NCI-H1930 (cell line): ENCODE data around the gene SUV39H1.
"Not testable (repeated sequence)": the region's sequence is repeated elsewhere in the genome, so short reads cannot be mapped to it uniquely, and the experiment has no call there.

Experiments
- DNase-seq, 2 experiments: peaks; one replicate each; lab custom pipeline; 2025; lab: John Stamatoyannopoulos, UW

Gene SUV39H1, protein sequence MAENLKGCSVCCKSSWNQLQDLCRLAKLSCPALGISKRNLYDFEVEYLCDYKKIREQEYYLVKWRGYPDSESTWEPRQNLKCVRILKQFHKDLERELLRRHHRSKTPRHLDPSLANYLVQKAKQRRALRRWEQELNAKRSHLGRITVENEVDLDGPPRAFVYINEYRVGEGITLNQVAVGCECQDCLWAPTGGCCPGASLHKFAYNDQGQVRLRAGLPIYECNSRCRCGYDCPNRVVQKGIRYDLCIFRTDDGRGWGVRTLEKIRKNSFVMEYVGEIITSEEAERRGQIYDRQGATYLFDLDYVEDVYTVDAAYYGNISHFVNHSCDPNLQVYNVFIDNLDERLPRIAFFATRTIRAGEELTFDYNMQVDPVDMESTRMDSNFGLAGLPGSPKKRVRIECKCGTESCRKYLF

GRCh38 chrX:48696301-48696908, at the start of gene SUV39H1:
TSS of gene SUV39H1 (plus strand) at chrX:48696734. CDS start at chrX:48696785, 51 bp downstream.
- peak; percentile 76 to 86 for DNase-seq

DNA sequence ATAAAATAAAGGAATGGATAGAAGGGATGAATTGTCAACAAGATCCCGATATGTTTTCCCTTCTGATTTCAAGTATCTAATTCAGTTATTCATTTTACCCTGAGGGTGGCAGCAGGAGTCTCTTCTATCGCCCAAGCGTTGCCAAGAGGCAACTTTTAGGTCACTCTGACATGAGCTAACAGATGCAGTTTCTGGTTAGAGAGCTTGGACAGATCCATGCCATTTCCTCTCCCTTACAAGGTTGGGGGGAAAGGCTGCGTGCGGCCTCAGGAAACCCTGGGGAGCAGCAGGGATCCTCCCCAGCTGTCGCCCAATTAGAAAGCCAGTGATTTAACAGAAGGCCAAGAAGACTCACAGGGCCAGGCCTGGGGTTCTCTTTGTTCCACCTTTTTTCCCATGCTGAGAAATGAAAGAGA, 48.2 kb upstream of the SUV39H1 start:
- DNase-seq = peak in 1 of 2 experiments; percentile 2

DNA sequence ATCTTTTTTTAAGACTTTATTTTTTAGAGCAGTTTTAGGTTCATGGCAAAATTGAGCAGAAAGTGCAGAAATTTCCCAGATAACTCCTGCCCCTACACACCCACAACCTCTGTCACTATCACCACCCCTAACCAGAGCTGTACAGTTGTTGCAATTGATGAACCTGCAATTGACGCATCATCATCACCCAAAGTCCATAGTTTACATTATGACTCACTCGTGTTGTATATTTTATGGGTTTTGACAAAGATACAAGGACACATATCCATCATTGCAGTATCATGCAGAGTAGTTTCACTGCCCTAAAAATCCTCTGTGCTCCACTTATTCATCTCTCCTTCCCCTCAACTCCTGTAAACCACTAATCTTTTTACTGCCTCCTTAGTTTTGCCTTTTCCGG, 47.4 kb upstream of the SUV39H1 start:
- no peak for DNase-seq

GRCh38 chrX:48652055-48652579, 44.4 kb upstream of the SUV39H1 start:
- DNase-seq = not testable (repeated sequence)

- DNase-seq = not testable (repeated sequence)
Observed at GRCh38 chrX:48654746-48655145, 41.8 kb upstream of the SUV39H1 start.

GRCh38 chrX:48659686-48660085, 36.8 kb upstream of the SUV39H1 start:
- not testable (repeated sequence) for DNase-seq

- no peak for DNase-seq
Observed at GRCh38 chrX:48663241-48663640, 33.3 kb upstream of the SUV39H1 start.

- no peak for DNase-seq
Observed at GRCh38 chrX:48664156-48664555, 32.4 kb upstream of the SUV39H1 start.

- DNase-seq = no peak
Observed at GRCh38 chrX:48665991-48666390, 30.5 kb upstream of the SUV39H1 start.

GRCh38 chrX:48666649-48667048, 29.9 kb upstream of the SUV39H1 start:
- no peak for DNase-seq

- DNase-seq = no peak
Observed at GRCh38 chrX:48667509-48667908, 29.0 kb upstream of the SUV39H1 start.

DNA sequence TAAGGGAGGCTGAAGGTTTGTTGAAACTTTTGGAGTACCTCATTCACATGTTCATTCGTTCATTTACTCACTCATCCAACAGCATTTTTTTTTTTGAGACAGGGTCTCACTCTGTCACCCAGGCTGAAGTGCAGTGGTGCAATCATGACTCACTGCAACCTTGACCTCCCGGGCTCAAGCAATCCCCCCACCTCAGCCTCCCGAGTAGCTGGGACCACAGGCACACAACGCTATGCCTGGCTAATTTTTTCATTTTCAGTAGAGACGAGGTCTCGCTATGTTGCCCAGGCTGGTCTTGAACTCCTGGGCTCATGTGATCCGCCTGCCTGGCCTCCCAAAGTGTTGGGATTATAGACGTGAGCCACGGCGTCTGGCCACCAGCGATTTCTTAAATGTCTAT, 28.3 kb upstream of the SUV39H1 start:
- not testable (repeated sequence) for DNase-seq

DNA sequence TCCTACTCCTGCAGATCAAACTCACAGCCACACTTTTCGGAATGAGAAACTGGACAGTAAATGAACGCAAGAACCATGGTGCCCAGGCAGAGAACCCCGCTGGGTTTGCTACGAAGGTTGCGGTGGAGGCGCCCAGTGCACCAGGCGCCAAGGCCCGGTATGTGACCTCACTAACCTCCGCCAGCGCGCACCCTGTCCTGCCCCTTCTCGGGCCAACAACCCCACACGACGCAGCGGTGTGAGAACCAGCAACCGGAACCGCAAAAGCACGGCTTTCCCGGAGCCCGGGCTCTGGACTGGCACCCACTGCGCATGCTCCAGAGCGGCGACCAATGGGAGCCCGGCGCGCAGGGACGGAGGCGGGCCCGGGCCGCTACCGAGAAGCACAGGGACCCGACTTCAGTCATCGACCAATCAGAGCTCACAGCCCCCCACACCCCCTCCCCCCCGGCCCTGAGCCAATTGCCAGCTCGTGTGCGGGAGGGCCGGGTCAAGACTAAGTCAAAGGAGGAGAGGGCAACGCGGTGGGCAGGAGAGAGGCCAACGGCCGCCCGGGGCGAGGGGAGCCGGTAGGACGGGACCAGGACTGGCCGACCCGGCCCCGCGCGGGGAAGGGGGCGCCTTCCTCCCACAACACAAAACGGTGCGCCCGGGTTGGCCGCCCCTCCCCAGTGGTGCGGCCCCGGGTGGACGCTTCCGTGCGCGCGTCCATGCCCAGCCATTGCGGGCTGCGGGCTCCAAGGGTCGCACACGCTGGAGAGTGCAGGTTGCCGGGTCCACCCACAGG, 20.2 kb upstream of the SUV39H1 start:
- DNase-seq = peak; percentile 79 to 87

DNA sequence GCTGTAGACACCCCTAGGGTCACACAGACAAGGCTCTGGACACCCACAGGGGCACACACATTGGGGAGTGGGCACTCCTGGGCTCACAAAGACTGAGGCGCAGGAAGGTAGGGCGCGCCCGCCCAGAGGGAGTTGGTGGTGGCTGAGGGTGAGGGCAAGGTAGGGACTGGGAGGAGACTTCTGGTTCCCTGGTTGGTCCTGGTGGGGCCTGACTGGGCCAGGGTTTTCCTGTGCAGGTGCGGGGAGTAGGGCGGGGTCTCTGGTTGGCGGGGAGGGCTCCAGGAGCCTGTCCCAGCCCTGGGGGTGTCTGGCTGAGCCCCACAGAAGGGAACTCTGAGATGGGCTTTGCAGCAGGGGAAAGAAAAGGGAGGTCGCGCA, 19.7 kb upstream of the SUV39H1 start:
- DNase-seq = no peak

GRCh38 chrX:48677516-48677915, 19.0 kb upstream of the SUV39H1 start:
- no peak for DNase-seq

GRCh38 chrX:48680467-48680866, 16.1 kb upstream of the SUV39H1 start:
- not testable (repeated sequence) for DNase-seq

DNA sequence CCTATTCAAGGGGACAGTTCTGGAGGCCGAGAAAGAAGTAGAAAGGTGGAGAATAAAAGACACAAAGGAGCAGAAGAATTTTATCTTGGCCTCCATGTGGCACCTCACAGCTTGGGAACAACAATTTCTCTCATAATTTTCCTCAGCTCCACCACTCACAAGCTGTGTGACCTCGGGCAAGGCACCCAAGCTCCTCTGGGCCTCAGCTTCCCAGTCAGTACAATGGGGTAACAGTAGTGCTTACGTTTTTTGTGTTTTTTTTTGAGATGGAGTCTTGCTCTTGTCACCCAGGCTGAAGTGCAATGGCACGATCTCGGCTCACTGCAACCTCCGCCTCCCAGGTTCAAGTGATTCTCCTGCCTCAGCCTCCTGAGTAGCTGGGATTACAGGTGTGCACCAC, 15.6 kb upstream of the SUV39H1 start:
- DNase-seq = not testable (repeated sequence)

DNA sequence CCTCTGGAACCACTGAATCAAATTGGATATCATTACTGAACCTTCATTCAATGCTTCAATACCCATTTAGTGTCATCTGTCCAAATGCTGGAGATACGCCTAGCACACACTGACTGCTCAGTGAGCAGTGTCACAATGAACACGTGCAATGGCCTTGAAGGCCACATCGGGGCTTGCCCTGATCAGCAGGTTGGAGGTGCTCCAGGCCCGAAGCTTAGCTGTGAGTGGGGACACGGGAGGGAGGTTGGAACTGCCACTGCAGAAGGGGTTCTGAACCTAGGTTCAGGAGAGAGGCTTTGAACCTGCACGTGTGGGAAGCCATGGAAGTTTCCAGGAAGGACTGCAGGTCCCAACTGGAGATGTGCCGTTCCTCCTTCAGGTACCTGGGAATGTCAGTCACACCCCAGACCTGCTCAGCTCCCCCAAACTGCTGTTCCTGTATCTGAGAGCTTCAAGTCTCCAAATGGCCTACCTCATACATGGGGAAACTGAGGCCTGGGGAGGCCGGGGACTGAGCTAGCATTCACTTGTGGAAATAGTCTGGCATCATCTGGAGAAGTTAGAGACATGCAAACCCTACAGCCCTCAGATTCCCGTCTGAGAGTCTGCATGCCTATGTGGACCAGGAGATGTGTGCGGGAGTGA, 14.9 kb upstream of the SUV39H1 start:
- DNase-seq = no peak

DNA sequence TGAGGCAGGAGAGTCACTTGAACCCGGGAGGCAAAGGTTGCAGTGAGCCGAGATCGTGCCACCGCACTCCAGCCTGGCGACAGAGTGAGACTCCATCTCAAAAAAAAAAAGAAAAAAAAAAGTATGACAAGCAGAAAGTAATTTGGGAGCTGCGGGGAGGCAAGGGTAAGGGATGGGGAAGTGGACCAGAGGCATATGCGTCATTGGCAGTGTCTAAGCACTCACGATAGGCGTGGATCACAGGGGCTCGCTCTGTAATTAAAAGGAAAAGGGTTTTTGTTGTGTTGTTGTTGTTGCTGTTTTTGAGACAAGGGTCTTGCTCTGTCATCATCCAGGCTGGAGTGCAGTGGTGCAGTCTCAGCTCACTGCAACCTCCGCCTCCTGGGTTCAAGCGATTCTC, 13.7 kb upstream of the SUV39H1 start:
- not testable (repeated sequence) for DNase-seq

GRCh38 chrX:48683411-48683982, 13.0 kb upstream of the SUV39H1 start, which contains the start of gene WAS:
TSS of gene WAS (plus strand) at chrX:48683799. CDS start at chrX:48683854, 55 bp downstream.
- DNase-seq = no peak

GRCh38 chrX:48684134-48684533, 12.4 kb upstream of the SUV39H1 start:
- DNase-seq = no peak
